ENCODE results near the gene KLHDC7A. TPM values are rescaled to one million over a fixed set of nuclear protein-coding genes. Genes with fewer than 3 reads are reported as not detected.

The KLHDC7A gene
- total RNA-seq, 1 donor from 2014 or later: not detected

- ATAC-seq (ENCODE audit: poor library complexity) (no peak), DNase-seq (no peak)
- intact Hi-C loops (cut with DNase I): no loop called here
Measured at GRCh38 chr1:18495635-18496034, 14.9 kb downstream of the KLHDC7A start.

- intact Hi-C loops (cut with DNase I): no loop called here
- ATAC-seq (ENCODE audit: poor library complexity): no peak
- no peak for DNase-seq
Measured at GRCh38 chr1:18496056-18496455, 15.3 kb downstream of the KLHDC7A start.

- intact Hi-C loops (cut with DNase I): no loop called here
- ATAC-seq (ENCODE audit: poor library complexity) (no peak), DNase-seq (no peak)
Measured at GRCh38 chr1:18496497-18497235, 15.9 kb downstream of the KLHDC7A start.

- DNase-seq (no peak), ATAC-seq (ENCODE audit: poor library complexity) (no peak)
- intact Hi-C loops (cut with DNase I): no loop called here
Measured at GRCh38 chr1:18501833-18502232, 21.1 kb downstream of the KLHDC7A start.

GRCh38 chr1:18504609-18505008 lies 23.9 kb downstream of the KLHDC7A start:
- ATAC-seq (ENCODE audit: poor library complexity) (no peak), DNase-seq (no peak)
- intact Hi-C loops (cut with DNase I): no loop called here

GRCh38 chr1:18505666-18506065 lies 24.9 kb downstream of the KLHDC7A start:
- intact Hi-C loops (cut with DNase I): no loop called here
- ATAC-seq (ENCODE audit: poor library complexity) (no peak), DNase-seq (no peak)

GRCh38 chr1:18508084-18508483 lies 27.4 kb downstream of the KLHDC7A start:
- DNase-seq (no peak), ATAC-seq (ENCODE audit: poor library complexity) (no peak)
- intact Hi-C loops (cut with DNase I): no loop called here

GRCh38 chr1:18511149-18511873 lies 30.6 kb downstream of the KLHDC7A start:
- DNase-seq (no peak), ATAC-seq (ENCODE audit: poor library complexity) (no peak)
- intact Hi-C loops (cut with DNase I): no loop called here

GRCh38 chr1:18511874-18512150 lies 31.1 kb downstream of the KLHDC7A start:
- no peak for DNase-seq
- no peak for ATAC-seq (ENCODE audit: poor library complexity)
- intact Hi-C loops (cut with DNase I): no loop called here

GRCh38 chr1:18512883-18513282 lies 32.2 kb downstream of the KLHDC7A start:
- intact Hi-C loops (cut with DNase I): no loop called here
- ATAC-seq (ENCODE audit: poor library complexity) (no peak), DNase-seq (no peak)

GRCh38 chr1:18513995-18514394 lies 33.3 kb downstream of the KLHDC7A start:
- no peak for ATAC-seq (ENCODE audit: poor library complexity)
- DNase-seq: no peak
- intact Hi-C loops (cut with DNase I): no loop called here

- intact Hi-C loops (cut with DNase I): no loop called here
- DNase-seq (no peak), ATAC-seq (ENCODE audit: poor library complexity) (no peak)
Measured at GRCh38 chr1:18515120-18515667, 34.5 kb downstream of the KLHDC7A start.

GRCh38 chr1:18516473-18516872 lies 35.7 kb downstream of the KLHDC7A start:
- ATAC-seq (ENCODE audit: poor library complexity) (no peak), DNase-seq (no peak)
- intact Hi-C loops (cut with DNase I): no loop called here

- DNase-seq (no peak), ATAC-seq (ENCODE audit: poor library complexity) (no peak)
- intact Hi-C loops (cut with DNase I): no loop called here
Measured at GRCh38 chr1:18526436-18527275, 45.9 kb downstream of the KLHDC7A start.

GRCh38 chr1:18527514-18527913 lies 46.8 kb downstream of the KLHDC7A start:
- intact Hi-C loops (cut with DNase I): no loop called here
- no peak for ATAC-seq (ENCODE audit: poor library complexity)
- DNase-seq: no peak

GRCh38 chr1:18527921-18528320 lies 47.2 kb downstream of the KLHDC7A start:
- intact Hi-C loops (cut with DNase I): no loop called here
- no peak for DNase-seq
- ATAC-seq (ENCODE audit: poor library complexity): no peak

GRCh38 chr1:18528616-18529015 lies 47.9 kb downstream of the KLHDC7A start:
- intact Hi-C loops (cut with DNase I): no loop called here
- DNase-seq: no peak
- ATAC-seq (ENCODE audit: poor library complexity): no peak

- intact Hi-C loops (cut with DNase I): no loop called here
- ATAC-seq (ENCODE audit: poor library complexity) (no peak), DNase-seq (no peak)
Measured at GRCh38 chr1:18529714-18530113, 49.0 kb downstream of the KLHDC7A start.

Measured in Right ventricle myocardium superior (tissue), 1 donor.